Sciatic nerve (tissue), 2 donors: ENCODE measurements around the gene OR2AG1. TPM values are rescaled to one million over a fixed set of nuclear protein-coding genes. Genes with fewer than 3 reads are reported as not detected.
A peak's percentile ranks its signal among the peaks of the same experiment; 100 is the strongest.
"Not testable (repeated sequence)": the region's sequence is repeated elsewhere in the genome, so short reads cannot be mapped to it uniquely, and the experiment has no call there.

Experiments used
- ATAC-seq: fragments of 200-7000 bp; cut with Tn5 transposase; one replicate; pipeline ENCODE4 v1.9.1; 2020; ENCODE audit warnings: mild to moderate bottlenecking, moderate library complexity
- DNase-seq: peaks from one replicate; pipeline ENCODE4 v3.0.0-alpha.2; 2020; ENCODE audit warnings: low spot score
- intact Hi-C: fragments of 100-400 bp; cut with DNase I; formaldehyde crosslinking; loops from one replicate; pipeline ENCODE4 v1.14.2; 2022
- total RNA-seq: library from RNA; stranded (reverse); fragmentation: NEBNext Ultra II Directional; extraction: Animal tissue kit (Norgen Biotek cat#: 25700); gene quantifications from one replicate; pipeline ENCODE4 v1.2.1, GENCODE V29; 2021
- donor health status: DM: no; HTN: no; CAD: no.
- donor health status: DM: no; HTN: no; CAD: no.

OR2AG1 gene
- total RNA-seq, 1 donor from 2014 or later: not detected

- intact Hi-C loops: no loop called here
- no peak for ATAC-seq
Measured at GRCh38 chr11:6778518-6778917, 4.3 kb upstream of the OR2AG1 start.

GRCh38 chr11:6780829-6781228 is 2.0 kb upstream of the OR2AG1 start:
- DNase-seq: no peak
- ATAC-seq: no peak
- intact Hi-C loops: no loop called here

More at GRCh38 chr11:6778518-6778917, 4.3 kb upstream of the OR2AG1 start:
- DNase-seq: no peak

- ATAC-seq (no peak), DNase-seq (no peak)
- intact Hi-C loops: no loop called here
Measured at GRCh38 chr11:6790546-6790945, 7.7 kb downstream of the OR2AG1 start.

DNA sequence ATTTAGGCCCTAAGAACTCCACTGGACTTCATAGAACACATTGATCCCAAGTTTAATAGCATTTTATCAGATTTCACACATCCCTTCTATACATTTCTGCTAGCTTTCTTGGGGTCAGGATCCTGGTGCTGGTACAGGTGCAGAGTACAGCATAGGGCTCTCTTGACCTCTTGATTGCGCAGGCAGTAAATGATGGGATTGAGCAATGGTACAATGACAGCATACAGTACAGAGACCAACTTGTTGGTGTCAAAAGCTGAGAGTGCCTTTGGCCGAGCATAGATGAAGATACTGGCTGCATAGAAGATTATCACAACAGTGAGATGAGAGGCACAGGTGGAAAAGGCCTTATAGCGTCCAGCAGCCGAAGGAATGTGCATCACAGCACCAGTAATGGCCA is 11.8 kb downstream of the OR2AG1 start:
- ATAC-seq (no peak), DNase-seq (no peak)
- intact Hi-C loops: no loop called here

DNA sequence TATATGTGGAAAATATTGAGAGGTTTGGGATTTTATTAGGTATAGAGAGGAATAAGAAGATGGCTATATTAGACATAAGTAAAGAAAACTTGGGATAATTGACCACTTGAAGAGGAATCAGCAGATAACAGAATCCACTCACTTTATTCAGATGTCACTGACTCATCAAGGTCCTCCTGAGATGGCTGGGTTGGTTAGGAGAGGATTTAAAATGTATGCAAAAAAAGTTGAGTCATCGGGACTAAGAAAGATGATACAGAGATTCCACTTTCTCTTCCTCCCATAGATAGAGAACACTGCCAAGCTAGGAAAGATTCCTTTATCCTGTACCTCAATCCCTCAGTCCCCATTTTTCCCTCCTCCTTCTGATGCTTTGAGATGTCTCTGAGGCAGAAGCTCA is 16.6 kb downstream of the OR2AG1 start, which contains the start of gene OR6A2:
Gene OR6A2 (minus strand): TSS at position 288 of the 400 bp plus-strand sequence. CDS start 3,981 bp downstream, outside the sequence.
- ATAC-seq (no peak), DNase-seq (no peak)
- intact Hi-C loops: no loop called here

DNA sequence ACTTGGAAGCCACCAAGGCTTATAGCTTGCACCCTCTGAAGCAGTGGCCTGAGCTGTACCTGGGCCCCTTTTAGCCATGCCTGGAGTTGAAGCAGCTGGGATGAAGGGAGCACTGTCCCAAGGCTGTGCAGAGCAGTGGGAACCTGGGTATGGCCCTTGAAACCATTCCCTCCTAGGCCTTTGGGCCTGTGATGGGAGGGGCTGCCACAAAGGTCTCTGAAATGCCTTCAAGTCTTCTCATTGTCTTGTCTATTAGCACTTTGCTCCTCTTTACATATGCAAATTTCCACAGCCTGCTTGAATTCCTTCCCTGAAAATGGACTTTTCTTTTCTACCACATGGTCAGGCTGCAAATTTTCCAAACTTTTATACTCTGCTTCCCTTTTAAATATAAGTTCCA is 18.3 kb downstream of the OR2AG1 start:
- ATAC-seq, intact Hi-C loops, DNase-seq: not testable (repeated sequence)

GRCh38 chr11:6812390-6813005 is 29.7 kb downstream of the OR2AG1 start:
- ATAC-seq: peak; percentile 28
- intact Hi-C loops: no loop called here
- DNase-seq: no peak

- no peak for DNase-seq
- ATAC-seq: no peak
- intact Hi-C loops: no loop called here
Measured at GRCh38 chr11:6813656-6814055, 30.8 kb downstream of the OR2AG1 start.

DNA sequence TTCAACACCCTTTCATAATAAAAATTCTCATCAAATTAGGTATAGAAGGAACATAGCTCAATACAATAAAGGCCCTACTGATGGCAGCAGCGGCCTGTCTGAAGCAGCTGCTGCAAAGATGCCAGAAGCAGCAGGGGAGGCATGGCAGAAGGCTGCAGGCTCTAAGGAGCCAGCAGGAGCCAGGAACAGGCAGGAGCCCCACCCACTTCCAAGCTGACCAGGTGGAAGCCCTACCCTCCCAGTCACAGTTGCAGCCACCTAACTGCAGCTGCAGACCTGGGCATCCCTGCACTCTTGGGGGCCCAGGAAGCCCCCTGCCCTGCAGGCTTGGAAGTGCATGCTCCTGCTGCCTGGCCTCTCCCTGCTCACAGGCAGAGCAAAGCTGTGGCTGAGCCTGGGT is 34.9 kb downstream of the OR2AG1 start:
- ATAC-seq (no peak), DNase-seq (no peak)
- intact Hi-C loops: no loop called here

- no peak for ATAC-seq
- no peak for DNase-seq
- intact Hi-C loops: no loop called here
Measured at GRCh38 chr11:6818967-6819366, 36.1 kb downstream of the OR2AG1 start.

DNA sequence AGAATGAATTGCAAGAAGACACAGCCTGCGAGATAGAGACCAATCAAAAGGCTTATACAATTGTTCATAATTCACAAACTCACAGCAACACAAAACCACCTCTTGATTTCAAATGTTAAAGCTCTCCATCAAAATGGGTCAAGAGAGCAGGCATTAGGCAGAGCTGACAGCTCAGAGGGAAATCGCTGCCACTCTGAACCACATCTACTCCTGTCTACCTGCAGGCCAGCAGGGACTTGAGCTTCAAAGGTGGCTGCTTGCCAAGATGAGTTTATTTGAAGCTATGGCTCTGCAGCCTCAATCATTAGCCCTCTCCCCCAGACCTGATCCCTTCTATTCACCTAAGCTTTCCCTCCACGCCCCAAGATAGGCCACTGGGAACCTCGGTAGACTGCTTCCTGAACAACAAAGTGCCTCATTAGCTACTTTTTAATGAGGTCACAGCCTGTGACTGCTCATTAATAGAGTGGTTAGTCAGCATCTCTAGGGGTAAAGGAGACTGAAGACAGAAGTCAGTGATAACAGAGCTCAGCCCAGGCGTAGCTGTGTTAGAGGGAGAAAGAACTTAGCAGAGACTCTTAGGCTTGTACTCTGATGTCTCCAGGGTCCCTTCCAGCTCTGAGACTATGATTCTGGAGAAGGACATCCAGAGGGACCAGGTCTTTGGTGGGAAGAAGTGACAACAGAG is 41.5 kb downstream of the OR2AG1 start:
- intact Hi-C loops: no loop called here
- DNase-seq (no peak), ATAC-seq (no peak)

GRCh38 chr11:6825231-6825744 is 42.5 kb downstream of the OR2AG1 start:
- ATAC-seq (no peak), DNase-seq (no peak)
- intact Hi-C loops: no loop called here

- no peak for ATAC-seq
- intact Hi-C loops: no loop called here
Measured at GRCh38 chr11:6828103-6828502, 45.3 kb downstream of the OR2AG1 start.

GRCh38 chr11:6833356-6833755 is 50.5 kb downstream of the OR2AG1 start:
- intact Hi-C loops: no loop called here
- DNase-seq (no peak), ATAC-seq (no peak)

More at GRCh38 chr11:6828103-6828502, 45.3 kb downstream of the OR2AG1 start:
- DNase-seq: no peak

GRCh38 chr11:6834021-6834420 is 51.2 kb downstream of the OR2AG1 start:
- DNase-seq: no peak
- intact Hi-C loops: no loop called here

More at GRCh38 chr11:6834021-6834420, 51.2 kb downstream of the OR2AG1 start:
- ATAC-seq: no peak

Other genes starting within 250 kb of the OR2AG1 start
- gene RRP8, start 179.4 kb upstream of the OR2AG1 start, total RNA-seq: 20.9 TPM
- 208 TPM for gene ILK, start 179.2 kb upstream of the OR2AG1 start, total RNA-seq
- 79.4 TPM for gene TAF10, start 170.8 kb upstream of the OR2AG1 start, total RNA-seq
- 100 TPM for gene TPP1, start 163.6 kb upstream of the OR2AG1 start, total RNA-seq
- 22.7 TPM for gene DCHS1, start 127.2 kb upstream of the OR2AG1 start, total RNA-seq
- gene MRPL17, start 99.7 kb upstream of the OR2AG1 start, total RNA-seq: 25.5 TPM
- not detected for gene OR2AG2, start 11.0 kb upstream of the OR2AG1 start, total RNA-seq
- 0.18 TPM for gene OR6A2, start 16.7 kb downstream of the OR2AG1 start, total RNA-seq
- not detected for gene OR10A5, start 62.7 kb downstream of the OR2AG1 start, total RNA-seq
- not detected for gene OR10A2, start 80.0 kb downstream of the OR2AG1 start, total RNA-seq
- not detected for gene OR10A4, start 93.6 kb downstream of the OR2AG1 start, total RNA-seq
- gene OR2D2, start 109.5 kb downstream of the OR2AG1 start, total RNA-seq: not detected
- not detected for gene OR2D3, start 138.0 kb downstream of the OR2AG1 start, total RNA-seq
- gene ZNF215, start 143.4 kb downstream of the OR2AG1 start, total RNA-seq: 0.80 TPM
- 8.3 TPM for gene ZNF214, start 237.3 kb downstream of the OR2AG1 start, total RNA-seq
- gene NLRP14, start 237.5 kb downstream of the OR2AG1 start, total RNA-seq: 0.53 TPM